NCI-H226 (cell line): ENCODE measurements around the gene FAM53A.

Experiments used
- DNase-seq: peaks from one replicate; pipeline ENCODE4 v3.0.0-alpha.2; 2015

FAM53A gene

GRCh38 chr4:1601852-1602654 is 82.1 kb downstream of the FAM53A start:
- DNase-seq: no peak

- DNase-seq: no peak
Measured at GRCh38 chr4:1601533-1601835, 82.6 kb downstream of the FAM53A start.

GRCh38 chr4:1600811-1601532 is 83.1 kb downstream of the FAM53A start:
- no peak for DNase-seq

- no peak for DNase-seq
Measured at GRCh38 chr4:1600211-1600780, 83.8 kb downstream of the FAM53A start.

- no peak for DNase-seq
Measured at GRCh38 chr4:1599491-1600210, 84.5 kb downstream of the FAM53A start.

- DNase-seq: no peak
Measured at GRCh38 chr4:1599026-1599481, 85.1 kb downstream of the FAM53A start.

- DNase-seq: no peak
Measured at GRCh38 chr4:1598206-1599025, 85.7 kb downstream of the FAM53A start.

- no peak for DNase-seq
Measured at GRCh38 chr4:1597021-1597931, 86.8 kb downstream of the FAM53A start.

GRCh38 chr4:1596393-1596792 is 87.7 kb downstream of the FAM53A start:
- DNase-seq: no peak

GRCh38 chr4:1595789-1596325 is 88.3 kb downstream of the FAM53A start:
- DNase-seq: no peak

GRCh38 chr4:1594871-1595788 is 89.0 kb downstream of the FAM53A start:
- no peak for DNase-seq

- DNase-seq: no peak
Measured at GRCh38 chr4:1593881-1594345, 90.2 kb downstream of the FAM53A start.

GRCh38 chr4:1593458-1593857 is 90.7 kb downstream of the FAM53A start:
- no peak for DNase-seq

GRCh38 chr4:1592709-1593417 is 91.2 kb downstream of the FAM53A start:
- no peak for DNase-seq

GRCh38 chr4:1592068-1592708 is 91.9 kb downstream of the FAM53A start:
- DNase-seq: no peak

- DNase-seq: no peak
Measured at GRCh38 chr4:1591107-1591506, 93.0 kb downstream of the FAM53A start.

- DNase-seq: peak; percentile 13
Measured at GRCh38 chr4:1590244-1590643, 93.9 kb downstream of the FAM53A start.
